GM23248 (cell line): ENCODE data around the gene CDH13. TPM values are rescaled to one million over a fixed set of nuclear protein-coding genes. Genes with fewer than 3 reads are reported as not detected.

Source experiments
- DNase-seq: peaks from one replicate; pipeline ENCODE4 v3.0.0-alpha.2; 2015
- H2AFZ ChIP-seq: fragments of 200-600 bp; sonication (generic); 2 replicates; pipeline ENCODE4 v1.6.1; 2016; ENCODE audit warnings: antibody characterized with exemption
- H3F3A ChIP-seq: fragments of 200-600 bp; sonication (generic); 2 replicates; pipeline ENCODE4 v1.6.1; 2016; ENCODE audit warnings: mild to moderate bottlenecking, antibody characterized with exemption, mixed run types; ENCODE audit not compliant: insufficient read depth
- H3K27ac ChIP-seq: fragments of 200-600 bp; sonication (generic); 2 replicates; pipeline ENCODE4 v1.5.1; 2016; ENCODE audit warnings: mild to moderate bottlenecking
- H3K27me3 ChIP-seq: fragments of 200-600 bp; sonication (generic); replicated peaks from 2 replicates; pipeline ENCODE4 v1.6.1; 2016; ENCODE audit warnings: mild to moderate bottlenecking; ENCODE audit not compliant: insufficient read depth
- H3K36me3 ChIP-seq: fragments of 200-600 bp; sonication (generic); 2 replicates; pipeline ENCODE4 v1.6.1; 2016; ENCODE audit warnings: low read depth, mild to moderate bottlenecking
- H3K4me1 ChIP-seq: fragments of 200-600 bp; sonication (generic); 2 replicates; pipeline ENCODE4 v1.6.1; 2016; ENCODE audit warnings: mild to moderate bottlenecking; ENCODE audit not compliant: insufficient read depth
- H3K4me2 ChIP-seq: fragments of 200-600 bp; sonication (generic); one replicate; pipeline ENCODE4 v1.6.1; 2016; ENCODE audit warnings: mild to moderate bottlenecking; ENCODE audit not compliant: unreplicated experiment
- H3K4me3 ChIP-seq: fragments of 200-600 bp; sonication (generic); 2 replicates; pipeline ENCODE4 v1.5.1; 2016; ENCODE audit warnings: mild to moderate bottlenecking
- H3K79me2 ChIP-seq: fragments of 200-600 bp; sonication (generic); 2 replicates; pipeline ENCODE4 v1.6.1; 2016; ENCODE audit warnings: mild to moderate bottlenecking; ENCODE audit not compliant: insufficient read depth
- H3K9ac ChIP-seq: fragments of 200-600 bp; sonication (generic); 2 replicates; pipeline ENCODE4 v1.6.1; 2016; ENCODE audit warnings: mild to moderate bottlenecking
- H3K9me2 ChIP-seq: fragments of 200-600 bp; sonication (generic); 2 replicates; pipeline ENCODE4 v1.6.1; 2016; ENCODE audit warnings: mixed run types, mild to moderate bottlenecking, moderate library complexity; ENCODE audit not compliant: insufficient read depth
- H3K9me3 ChIP-seq: fragments of 200-600 bp; sonication (generic); one replicate; pipeline ENCODE4 v1.6.1; 2017; ENCODE audit warnings: low read depth
- H4K20me1 ChIP-seq: fragments of 200-600 bp; sonication (generic); 2 replicates; pipeline ENCODE4 v1.6.0; 2016; ENCODE audit not compliant: insufficient read depth
- EZH2 ChIP-seq: fragments of 200-600 bp; sonication (generic); IDR thresholded peaks from 2 replicates; pipeline ENCODE4 v1.6.1; 2018; ENCODE audit warnings: antibody characterized with exemption, mild to moderate bottlenecking; ENCODE audit not compliant: insufficient read depth, poor library complexity, severe bottlenecking
- EZH2phosphoT487 ChIP-seq: fragments of 200-600 bp; sonication (generic); IDR thresholded peaks from 2 replicates; pipeline ENCODE4 v1.6.1; 2018; ENCODE audit warnings: antibody characterized with exemption, moderate library complexity, mild to moderate bottlenecking, low read depth; ENCODE audit not compliant: insufficient read depth
- WGBS, 2 experiments: methylation state at CpG; one replicate each; pipeline ENCODE4 v1.1.6; 2015 to 2017; ENCODE audit warnings: low lambda C conversion rate in 2 of 2, low coverage in 1 of 2; ENCODE audit errors: missing lambda C conversion rate in 2 of 2; 5-methylcytosine and 5-hydroxymethylcytosine counted together
- in situ Hi-C: fragments of 300-500 bp; cut with MboI; formaldehyde crosslinking; loops from 2 replicates; pipeline ENCODE4 v1.15.0; 2020
- polyA plus RNA-seq: library from polyadenylated mRNA; unstranded; fragments of >200 nt; fragmentation: Nextera tagmentation; extraction: Ambion mirVana; gene quantifications from 2 replicates; pipeline ENCODE4 v1.2.1, GENCODE V29; 2016
- total RNA-seq: library from RNA; depleted of rRNA; stranded (reverse); fragments of >200 nt; shearing (Covaris generic); gene quantifications from 2 replicates; pipeline ENCODE4 v1.2.3, GENCODE V29; 2014

The CDH13 gene
- total and polyA plus RNA-seq, 2 experiments from 2014 or later, result 51.0 to 52.8 TPM

DNA sequence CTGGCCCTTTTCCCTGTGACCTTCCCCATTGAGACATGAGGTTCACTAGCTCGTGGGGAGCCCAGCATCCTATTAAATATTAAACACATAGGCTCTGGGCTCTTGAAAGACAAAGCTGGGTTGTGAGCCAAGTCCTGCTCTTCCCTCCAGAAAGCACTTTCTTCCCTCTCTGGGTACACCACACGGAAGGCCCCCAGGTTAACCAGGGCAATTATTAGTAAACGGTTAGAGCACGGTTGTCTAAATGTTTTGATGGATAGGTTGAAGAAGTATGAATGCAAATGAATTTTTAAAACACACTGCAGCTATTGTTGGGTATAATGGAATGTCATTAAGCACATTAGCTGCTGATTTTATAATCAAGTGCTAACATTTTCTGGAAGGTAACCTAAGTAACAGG, 32.7 kb upstream of the CDH13 start:
- DNase-seq, result no peak
- no peak overlapping the region for H3K27ac ChIP-seq
- H4K20me1 ChIP-seq, result no peaks in the 10 kb centered on the region
- no peaks in the 10 kb centered on the region for H3K79me2 ChIP-seq
- no peak for TF ChIP-seq EZH2
- no peaks in the 10 kb centered on the region for H3F3A ChIP-seq
- H3K4me1 ChIP-seq, result no peaks in the 10 kb centered on the region
- in situ Hi-C loops, result no loop called here
- peaks cover 57% of the 10 kb centered on the region for H3K27me3 ChIP-seq
- no peaks in the 10 kb centered on the region for H3K9me3 ChIP-seq
- no peak overlapping the region for H3K4me3 ChIP-seq
- no peak overlapping the region for H3K4me2 ChIP-seq
- 42 to 49% methylated on average over 4 of the region's 4 CpGs for WGBS, 2 experiments
- no peaks in the 10 kb centered on the region for H3K9me2 ChIP-seq
- H2AFZ ChIP-seq, result no peak overlapping the region
- no peaks in the 10 kb centered on the region for H3K36me3 ChIP-seq
- no peak overlapping the region for H3K9ac ChIP-seq

DNA sequence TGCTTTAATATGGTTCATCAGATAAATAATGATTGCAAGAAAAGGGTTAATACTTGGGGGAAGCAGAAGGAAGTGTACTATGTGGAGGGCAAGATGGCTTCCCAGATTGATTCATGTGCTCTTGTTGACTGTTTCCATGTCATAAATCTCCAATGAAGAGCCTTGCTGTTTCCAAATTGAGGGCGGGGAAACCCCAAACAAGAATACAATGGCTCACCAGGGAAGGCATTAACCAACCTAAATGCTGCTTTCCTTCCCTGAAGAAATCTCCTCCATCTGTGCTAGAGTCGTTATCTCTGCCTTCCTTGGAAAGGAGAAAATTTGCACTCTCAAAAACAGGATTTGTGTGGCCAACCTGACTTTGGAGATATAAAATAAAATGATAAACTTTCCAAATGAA, 28.0 kb upstream of the CDH13 start:
- Histone ChIP-seq H3F3A (no peaks in the 10 kb centered on the region), H3K9ac (no peak overlapping the region), H3K4me1 (no peaks in the 10 kb centered on the region), H3K4me2 (no peak overlapping the region), H2AFZ (no peak overlapping the region), H3K9me2 (no peaks in the 10 kb centered on the region), H3K9me3 (no peaks in the 10 kb centered on the region), H3K36me3 (no peaks in the 10 kb centered on the region), H3K79me2 (no peaks in the 10 kb centered on the region), H3K27me3 (peaks cover 46% of the 10 kb centered on the region), H4K20me1 (no peaks in the 10 kb centered on the region), H3K4me3 (no peak overlapping the region), H3K27ac (no peak overlapping the region)
- TF ChIP-seq EZH2 (no peak), EZH2phosphoT487 (no peak)
- in situ Hi-C loops, result no loop called here
- WGBS, 2 experiments, result 14 to 18% methylated on average over 2 of the region's 2 CpGs
- no peak for DNase-seq

DNA sequence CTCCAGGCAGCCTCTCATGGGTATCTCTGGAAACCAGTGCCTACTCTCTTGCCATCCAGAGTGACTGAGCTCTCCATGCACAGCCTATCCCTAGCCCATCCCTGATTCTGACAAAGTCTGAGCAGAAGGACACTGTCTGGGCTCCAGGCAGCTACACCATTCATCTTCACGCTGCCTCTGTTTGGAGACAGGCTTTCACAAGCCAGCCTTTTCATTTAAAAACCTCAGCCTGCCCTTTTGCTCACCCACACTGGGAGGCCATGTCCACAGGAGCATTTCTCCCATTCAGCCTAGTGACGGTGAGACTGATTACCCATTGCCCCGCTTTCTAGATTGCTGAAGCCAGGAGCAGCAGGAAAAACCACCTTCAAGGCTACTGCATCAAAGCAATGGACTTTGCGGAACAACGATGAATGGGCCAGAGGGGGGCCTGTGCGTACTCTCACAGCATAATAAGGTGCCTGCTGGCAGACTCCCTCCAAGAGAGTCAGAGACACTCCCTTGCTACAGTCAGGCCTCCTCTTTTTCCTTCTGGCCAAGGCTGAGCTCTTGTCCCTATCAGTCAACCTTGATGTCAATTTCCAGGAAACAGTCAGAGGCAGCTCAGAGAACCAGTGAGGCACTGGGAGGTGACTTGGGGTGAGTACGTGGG, 24.7 kb upstream of the CDH13 start:
- H3K4me3 ChIP-seq, result no peak overlapping the region
- in situ Hi-C loops, result no loop called here
- peaks cover 15% of the 10 kb centered on the region for H3K27me3 ChIP-seq
- 62 to 63% methylated on average over 7 of the region's 7 CpGs for WGBS, 2 experiments
- no peak overlapping the region for H2AFZ ChIP-seq
- no peaks in the 10 kb centered on the region for H3F3A ChIP-seq
- no peaks in the 10 kb centered on the region for H3K36me3 ChIP-seq
- no peak overlapping the region for H3K27ac ChIP-seq
- no peaks in the 10 kb centered on the region for H3K9me3 ChIP-seq
- H3K4me1 ChIP-seq, result no peaks in the 10 kb centered on the region
- no peak for DNase-seq
- H3K9me2 ChIP-seq, result no peaks in the 10 kb centered on the region
- TF ChIP-seq EZH2phosphoT487 (no peak), EZH2 (no peak)
- no peak overlapping the region for H3K4me2 ChIP-seq
- no peaks in the 10 kb centered on the region for H4K20me1 ChIP-seq
- no peak overlapping the region for H3K9ac ChIP-seq
- H3K79me2 ChIP-seq, result no peaks in the 10 kb centered on the region

DNA sequence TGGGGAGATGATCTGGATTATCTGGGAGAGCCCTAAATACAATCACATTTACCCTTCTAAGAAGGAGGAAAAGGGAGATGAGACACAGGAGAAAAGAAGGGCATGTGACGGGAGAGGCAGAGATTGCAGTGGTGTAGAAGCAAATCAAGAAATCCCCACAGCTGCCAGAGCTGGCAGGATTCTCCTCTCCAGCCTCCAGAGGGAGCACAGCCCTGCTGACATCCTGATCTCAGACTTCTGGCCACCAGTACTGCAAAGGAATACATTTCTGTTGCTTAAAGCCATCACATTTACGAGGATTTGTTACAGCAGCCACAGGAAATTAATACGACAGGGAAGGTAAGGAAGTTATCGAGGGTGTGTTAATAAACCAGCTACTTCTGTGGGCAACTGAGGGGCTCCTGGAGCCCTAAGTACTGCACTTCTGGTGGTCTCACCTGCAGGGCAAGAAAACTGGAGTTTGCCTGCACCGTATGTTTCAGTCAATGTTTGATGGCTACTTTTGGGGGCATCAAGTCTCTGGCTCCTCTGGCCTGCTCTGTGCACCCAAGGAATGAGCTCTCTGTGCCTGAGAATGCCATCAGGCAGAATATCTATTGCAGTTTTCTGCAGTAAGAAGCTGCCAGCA, 22.9 kb upstream of the CDH13 start:
- no peaks in the 10 kb centered on the region for H3K4me1 ChIP-seq
- no peak overlapping the region for H2AFZ ChIP-seq
- no peaks in the 10 kb centered on the region for H3K9me3 ChIP-seq
- TF ChIP-seq EZH2 (no peak), EZH2phosphoT487 (no peak)
- WGBS, 2 experiments, result 25 to 26% methylated on average over 5 of the region's 5 CpGs
- no peak overlapping the region for H3K4me3 ChIP-seq
- no peak overlapping the region for H3K9ac ChIP-seq
- in situ Hi-C loops, result no loop called here
- H3F3A ChIP-seq, result no peaks in the 10 kb centered on the region
- peak; percentile 84 for DNase-seq
- H3K4me2 ChIP-seq, result no peak overlapping the region
- H3K79me2 ChIP-seq, result no peaks in the 10 kb centered on the region
- H4K20me1 ChIP-seq, result no peaks in the 10 kb centered on the region
- H3K9me2 ChIP-seq, result no peaks in the 10 kb centered on the region
- no peaks in the 10 kb centered on the region; the same call in none of the 2 replicates for H3K27me3 ChIP-seq
- H3K36me3 ChIP-seq, result no peaks in the 10 kb centered on the region
- H3K27ac ChIP-seq, result no peak overlapping the region

DNA sequence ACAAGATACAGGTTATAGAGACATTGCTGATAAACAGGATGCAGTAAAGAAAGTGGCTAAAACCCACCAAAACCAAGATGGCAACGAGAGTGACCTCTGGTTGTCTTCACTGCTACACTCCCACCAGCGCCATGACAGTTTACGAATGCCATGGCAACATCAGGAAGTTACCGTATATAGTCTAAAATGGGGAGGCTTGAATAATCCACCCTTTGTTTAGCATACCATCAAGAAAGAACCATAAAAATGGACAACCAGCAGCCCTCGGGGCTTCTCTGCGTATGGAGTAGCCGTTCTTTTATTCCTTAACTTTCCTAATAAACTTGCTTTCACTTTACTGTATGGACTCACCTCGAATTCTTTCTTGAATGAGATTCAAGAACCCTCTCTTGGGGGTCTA, 21.7 kb upstream of the CDH13 start:
- Histone ChIP-seq H3K27me3 (no peaks in the 10 kb centered on the region; the same call in none of the 2 replicates), H4K20me1 (no peaks in the 10 kb centered on the region), H3F3A (no peaks in the 10 kb centered on the region), H3K4me2 (no peak overlapping the region), H3K4me1 (no peaks in the 10 kb centered on the region), H3K9me3 (no peaks in the 10 kb centered on the region), H3K36me3 (no peaks in the 10 kb centered on the region), H3K27ac (no peak overlapping the region), H2AFZ (no peak overlapping the region), H3K9ac (no peak overlapping the region), H3K9me2 (no peaks in the 10 kb centered on the region), H3K79me2 (no peaks in the 10 kb centered on the region), H3K4me3 (no peak overlapping the region)
- DNase-seq, result no peak
- no peak for TF ChIP-seq EZH2
- no peak for TF ChIP-seq EZH2phosphoT487
- WGBS, 2 experiments, result 66 to 73% methylated on average over 8 of the region's 8 CpGs
- in situ Hi-C loops, result no loop called here
